Muscle of back (tissue), 11 donors: ENCODE data around the gene LSP1. TPM values are rescaled to one million over a fixed set of nuclear protein-coding genes. Genes with fewer than 3 reads are reported as not detected.

ENCODE experiments used
- DNase-seq, 3 donors: peaks; one replicate each; pipeline versions ENCODE4 v3.0.0 to v3.0.0-alpha.2; 2013
- polyA plus RNA-seq, 10 donors: library from polyadenylated mRNA; unstranded; fragments of 120-200 nt; gene quantifications; one replicate each; pipeline ENCODE4 v1.2.1, GENCODE V29; 2013; ENCODE audit not compliant: insufficient read length in 10 of 10

Gene LSP1
- polyA plus RNA-seq, 10 donors: 25.7 to 81.2 (median 44.8) TPM

- no peak for DNase-seq
Measured at GRCh38 chr11:1824221-1825038, 28.5 kb upstream of the LSP1 start.

GRCh38 chr11:1825039-1825740 is 27.7 kb upstream of the LSP1 start:
- peak in 1 of 3 donors; percentile 65 for DNase-seq

- DNase-seq: no peak
Measured at GRCh38 chr11:1825785-1826451, 27.0 kb upstream of the LSP1 start.

GRCh38 chr11:1826552-1827094 is 26.3 kb upstream of the LSP1 start:
- no peak for DNase-seq

- DNase-seq: peak; percentile 71 to 81 (median 74)
Measured at GRCh38 chr11:1827095-1827813, 25.6 kb upstream of the LSP1 start.

- DNase-seq: no peak
Measured at GRCh38 chr11:1827931-1828330, 25.0 kb upstream of the LSP1 start.

GRCh38 chr11:1828542-1828941 is 24.3 kb upstream of the LSP1 start:
- no peak for DNase-seq

GRCh38 chr11:1829039-1829820 is 23.7 kb upstream of the LSP1 start:
- DNase-seq: peak in 1 of 3 donors; percentile 6

- no peak for DNase-seq
Measured at GRCh38 chr11:1830004-1830321, 22.9 kb upstream of the LSP1 start.

- peak in 1 of 3 donors; percentile 12 for DNase-seq
Measured at GRCh38 chr11:1830322-1831223, 22.3 kb upstream of the LSP1 start.

- DNase-seq: peak in 1 of 3 donors; percentile 10
Measured at GRCh38 chr11:1831338-1832210, 21.3 kb upstream of the LSP1 start.

- peak in 1 of 3 donors; percentile 64 for DNase-seq
Measured at GRCh38 chr11:1832211-1832919, 20.5 kb upstream of the LSP1 start.

- peak in 1 of 3 donors; percentile 61 for DNase-seq
Measured at GRCh38 chr11:1832920-1833295, 20.0 kb upstream of the LSP1 start.

GRCh38 chr11:1834062-1834610 is 18.7 kb upstream of the LSP1 start:
- DNase-seq: no peak

GRCh38 chr11:1834779-1835670 is 17.9 kb upstream of the LSP1 start, which contains the start of gene SYT8:
TSS of gene SYT8 (plus strand) at chr11:1834990. CDS start at chr11:1835106, 116 bp downstream.
- DNase-seq: no peak

- no peak for DNase-seq
Measured at GRCh38 chr11:1835671-1836010, 17.2 kb upstream of the LSP1 start.
